ENCODE results near the gene DTNB. TPM values are rescaled to one million over a fixed set of nuclear protein-coding genes. Genes with fewer than 3 reads are reported as not detected.

The DTNB gene
- total RNA-seq, 4 donors from 2014 or later = 3.0 to 7.5 (median 4.3) TPM

DNA sequence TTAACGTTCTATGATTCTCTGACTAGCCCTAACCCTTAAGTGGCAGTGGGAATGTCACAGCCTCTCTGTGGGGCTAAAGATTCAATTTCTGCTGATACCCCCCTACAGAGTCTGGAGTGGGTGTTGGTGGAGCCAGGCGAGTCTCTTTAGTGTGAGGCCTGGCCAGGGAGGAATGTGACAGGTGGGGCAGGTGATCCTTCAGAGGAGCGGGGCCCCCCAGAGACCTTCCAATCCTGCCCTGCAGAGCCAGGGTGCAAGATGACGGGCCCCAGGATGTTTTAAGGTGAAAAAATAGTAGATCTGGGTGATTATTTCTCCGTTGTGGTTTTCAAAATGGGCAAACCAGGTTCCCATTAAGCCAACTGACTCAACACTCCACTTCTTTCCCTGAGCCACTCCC, 303.5 kb downstream of the DTNB start:
- no peak for DNase-seq (ENCODE audit: extremely low spot score)
- intact Hi-C loops (cut with DNase I) = loop anchor here (5.0 to 10.0 kb wide), 2 partner anchors 152 to 295 kb away; no protein-coding TSS in a partner anchor
- no peaks in the 10 kb centered on the region for H3K4me1 ChIP-seq
- 91% methylated on average over 4 of the region's 5 CpGs for WGBS
- H3K27me3 ChIP-seq = no peaks in the 10 kb centered on the region
- no peaks in the 10 kb centered on the region for H3K36me3 ChIP-seq
- TF ChIP-seq EP300 (IDR thresholded peaks at IDR 0.05) (no peak), POLR2A (IDR thresholded peaks at IDR 0.05; ENCODE audit: low read depth) (no peak), POLR2AphosphoS5 (IDR thresholded peaks at IDR 0.05) (no peak)
- TF ChIP-seq, protein P1, sequence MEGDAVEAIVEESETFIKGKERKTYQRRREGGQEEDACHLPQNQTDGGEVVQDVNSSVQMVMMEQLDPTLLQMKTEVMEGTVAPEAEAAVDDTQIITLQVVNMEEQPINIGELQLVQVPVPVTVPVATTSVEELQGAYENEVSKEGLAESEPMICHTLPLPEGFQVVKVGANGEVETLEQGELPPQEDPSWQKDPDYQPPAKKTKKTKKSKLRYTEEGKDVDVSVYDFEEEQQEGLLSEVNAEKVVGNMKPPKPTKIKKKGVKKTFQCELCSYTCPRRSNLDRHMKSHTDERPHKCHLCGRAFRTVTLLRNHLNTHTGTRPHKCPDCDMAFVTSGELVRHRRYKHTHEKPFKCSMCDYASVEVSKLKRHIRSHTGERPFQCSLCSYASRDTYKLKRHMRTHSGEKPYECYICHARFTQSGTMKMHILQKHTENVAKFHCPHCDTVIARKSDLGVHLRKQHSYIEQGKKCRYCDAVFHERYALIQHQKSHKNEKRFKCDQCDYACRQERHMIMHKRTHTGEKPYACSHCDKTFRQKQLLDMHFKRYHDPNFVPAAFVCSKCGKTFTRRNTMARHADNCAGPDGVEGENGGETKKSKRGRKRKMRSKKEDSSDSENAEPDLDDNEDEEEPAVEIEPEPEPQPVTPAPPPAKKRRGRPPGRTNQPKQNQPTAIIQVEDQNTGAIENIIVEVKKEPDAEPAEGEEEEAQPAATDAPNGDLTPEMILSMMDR (IDR thresholded peaks at IDR 0.05) = no peak
- no peak overlapping the region for H3K4me3 ChIP-seq
- no peaks in the 10 kb centered on the region for H3K9me3 ChIP-seq
- no peak overlapping the region for H3K27ac ChIP-seq (replicated peaks in 1 of 4)

DNA sequence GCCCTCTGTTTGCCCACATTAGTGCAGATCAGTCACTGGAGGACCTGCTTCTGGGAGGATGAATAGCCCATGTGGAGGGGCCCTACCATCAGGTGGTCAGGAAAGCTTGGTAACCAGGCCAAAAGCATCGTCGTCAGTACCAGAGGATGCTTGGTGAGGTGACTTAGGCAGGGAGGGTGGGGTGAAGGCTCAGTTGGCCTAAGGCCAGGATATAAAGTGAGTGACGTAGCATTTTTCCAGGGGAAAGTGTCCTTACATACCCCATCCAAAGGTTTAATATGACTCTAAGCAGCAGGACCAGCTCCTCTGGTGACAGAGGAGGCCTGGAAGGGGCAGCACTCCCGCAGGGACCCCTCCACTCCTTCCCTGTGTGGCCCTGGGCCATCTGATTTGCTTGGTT, 303.9 kb downstream of the DTNB start:
- intact Hi-C loops (cut with DNase I) = loop anchor here (10.0 kb wide), 1 partner anchor 295 kb away; no protein-coding TSS in a partner anchor
- no peak for DNase-seq (ENCODE audit: extremely low spot score)
- no peaks in the 10 kb centered on the region for H3K36me3 ChIP-seq
- 87% methylated on average over 4 of the region's 4 CpGs for WGBS
- H3K27me3 ChIP-seq = no peaks in the 10 kb centered on the region
- no peak overlapping the region for H3K4me3 ChIP-seq
- H3K4me1 ChIP-seq = no peaks in the 10 kb centered on the region
- TF ChIP-seq EP300 (IDR thresholded peaks at IDR 0.05) = no peak
- TF ChIP-seq POLR2AphosphoS5 (IDR thresholded peaks at IDR 0.05) = no peak
- TF ChIP-seq, protein P1 (IDR thresholded peaks at IDR 0.05) = no peak
- TF ChIP-seq POLR2A (IDR thresholded peaks at IDR 0.05; ENCODE audit: low read depth) = no peak
- H3K9me3 ChIP-seq = no peaks in the 10 kb centered on the region
- H3K27ac ChIP-seq (replicated peaks in 1 of 4) = no peak overlapping the region

- Histone ChIP-seq H3K9me3 (no peaks in the 10 kb centered on the region), H3K4me3 (no peak overlapping the region), H3K27ac (replicated peaks in 1 of 4) (no peak overlapping the region), H3K27me3 (no peaks in the 10 kb centered on the region), H3K36me3 (no peaks in the 10 kb centered on the region), H3K4me1 (no peaks in the 10 kb centered on the region)
- TF ChIP-seq POLR2AphosphoS5 (IDR thresholded peaks at IDR 0.05) (no peak), POLR2A (IDR thresholded peaks at IDR 0.05; ENCODE audit: low read depth) (no peak), EP300 (IDR thresholded peaks at IDR 0.05) (no peak)
- TF ChIP-seq, protein P1 (IDR thresholded peaks at IDR 0.05) = no peak
- no peak for DNase-seq (ENCODE audit: extremely low spot score)
- intact Hi-C loops (cut with DNase I) = loop anchor here (10.0 kb wide), 1 partner anchor 296 kb away; no protein-coding TSS in a partner anchor
- 55% methylated on average over 4 of the region's 4 CpGs for WGBS
Measured at GRCh38 chr2:25368660-25369059, 304.7 kb downstream of the DTNB start.

DNA sequence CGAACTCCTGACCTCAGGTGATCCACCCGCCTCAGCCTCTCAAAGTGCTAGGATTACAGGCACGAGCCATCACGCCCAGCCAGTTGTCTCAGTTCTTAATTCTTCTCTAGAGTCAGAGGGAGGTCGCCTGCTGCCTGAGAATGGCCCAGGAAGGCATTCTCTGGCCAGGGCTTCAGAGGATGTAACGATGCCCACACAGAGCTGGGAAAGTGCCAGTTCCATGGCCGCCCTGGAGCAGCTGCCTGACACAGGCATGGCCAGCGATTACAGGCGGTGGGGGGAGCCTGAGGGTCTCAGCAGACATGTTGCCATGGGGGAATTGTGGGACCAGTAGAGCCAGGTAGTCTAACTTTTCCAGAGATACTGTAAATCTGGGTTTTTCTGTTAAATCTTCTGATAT, 306.1 kb downstream of the DTNB start:
- DNase-seq (ENCODE audit: extremely low spot score) = no peak
- Histone ChIP-seq H3K27ac (replicated peaks in 1 of 4) (no peak overlapping the region), H3K36me3 (no peaks in the 10 kb centered on the region), H3K27me3 (no peaks in the 10 kb centered on the region), H3K9me3 (no peaks in the 10 kb centered on the region), H3K4me1 (peaks cover 0 to 7% (median 7%) of the 10 kb centered on the region in 4 donors), H3K4me3 (no peak overlapping the region)
- intact Hi-C loops (cut with DNase I) = loop anchor here (10.0 kb wide), 1 partner anchor 298 kb away; no protein-coding TSS in a partner anchor
- TF ChIP-seq, protein P1 (IDR thresholded peaks at IDR 0.05) = no peak
- TF ChIP-seq POLR2A (IDR thresholded peaks at IDR 0.05; ENCODE audit: low read depth) (no peak), EP300 (IDR thresholded peaks at IDR 0.05) (no peak), POLR2AphosphoS5 (IDR thresholded peaks at IDR 0.05) (no peak)
- 91% methylated on average over 9 of the region's 9 CpGs for WGBS

GRCh38 chr2:25366629-25367028, 306.7 kb downstream of the DTNB start:
- 93% methylated on average over 4 of the region's 4 CpGs for WGBS
- no peak overlapping the region for H3K27ac ChIP-seq (replicated peaks in 1 of 4)
- H3K36me3 ChIP-seq = no peaks in the 10 kb centered on the region
- no peak for DNase-seq (ENCODE audit: extremely low spot score)
- intact Hi-C loops (cut with DNase I) = loop anchor here (10.0 kb wide), 1 partner anchor 298 kb away; no protein-coding TSS in a partner anchor
- H3K27me3 ChIP-seq = no peaks in the 10 kb centered on the region
- TF ChIP-seq POLR2A (IDR thresholded peaks at IDR 0.05; ENCODE audit: low read depth) (no peak), POLR2AphosphoS5 (IDR thresholded peaks at IDR 0.05) (no peak), EP300 (IDR thresholded peaks at IDR 0.05) (no peak)
- TF ChIP-seq, protein P1 (IDR thresholded peaks at IDR 0.05) = no peak
- no peak overlapping the region for H3K4me3 ChIP-seq
- no peaks in the 10 kb centered on the region for H3K9me3 ChIP-seq
- H3K4me1 ChIP-seq = peaks cover 2 to 12% (median 11%) of the 10 kb centered on the region in 4 donors

All from esophagus muscularis mucosa (tissue), 4 donors.